Memory B cell (primary cell): ENCODE results near the gene MYMK.

Source experiments
- ATAC-seq: fragments of 150-1000 bp; cut with Tn5 transposase; 2 replicates; pipeline ENCODE4 v1.10.0; 2021; ENCODE audit warnings: low read depth, mild to moderate bottlenecking, moderate library complexity
- DNase-seq, 2 donors: peaks; one replicate each; pipeline ENCODE4 v3.0.0; 2022; ENCODE audit warnings: low spot score in 2 of 2
- H3K27ac Mint-ChIP-seq: one replicate; pipeline ENCODE4 v1.8.0; 2022; ENCODE audit warnings: mild to moderate bottlenecking, moderate library complexity, mixed read lengths
- H3K27me3 Mint-ChIP-seq: one replicate; pipeline ENCODE4 v1.8.0; 2022; ENCODE audit warnings: mixed read lengths
- H3K36me3 Mint-ChIP-seq: one replicate; pipeline ENCODE4 v1.8.0; 2022; ENCODE audit warnings: mild to moderate bottlenecking, mixed read lengths
- H3K4me1 Mint-ChIP-seq: one replicate; pipeline ENCODE4 v1.8.0; 2022; ENCODE audit warnings: mixed read lengths
- H3K4me3 Mint-ChIP-seq: one replicate; pipeline ENCODE4 v1.8.0; 2022; ENCODE audit warnings: mild to moderate bottlenecking, moderate library complexity, mixed read lengths
- H3K9me3 Mint-ChIP-seq: one replicate; pipeline ENCODE4 v1.8.0; 2022; ENCODE audit warnings: mixed read lengths

MYMK gene

DNA sequence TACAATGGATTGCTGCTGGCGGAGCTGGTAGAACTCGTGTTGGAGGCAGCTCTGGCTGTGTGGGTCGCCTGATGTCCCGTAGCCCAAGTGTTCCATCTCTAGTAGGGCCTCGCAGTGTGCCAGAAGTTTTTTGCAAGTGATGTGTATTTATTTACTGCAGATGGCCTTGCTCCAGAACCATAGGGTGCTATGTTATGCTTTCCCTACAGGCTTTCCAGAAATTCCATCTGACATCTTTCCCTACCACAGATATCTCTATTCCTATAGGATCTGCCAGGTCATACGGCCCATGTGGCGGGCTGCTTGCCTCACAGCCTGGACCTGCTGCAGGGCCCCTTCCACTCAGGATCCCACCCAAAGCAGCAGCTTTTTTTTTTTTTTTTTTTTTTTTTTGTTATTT lies 26.7 kb upstream of the MYMK start:
- H3K27me3 Mint-ChIP-seq, result peaks cover 16% of the 10 kb centered on the region
- H3K36me3 Mint-ChIP-seq, result no peaks in the 10 kb centered on the region
- H3K4me3 Mint-ChIP-seq, result no peak overlapping the region
- ATAC-seq, result no peak
- H3K9me3 Mint-ChIP-seq, result no peaks in the 10 kb centered on the region
- no peaks in the 10 kb centered on the region for H3K4me1 Mint-ChIP-seq
- DNase-seq, result no peak
- no peak overlapping the region for H3K27ac Mint-ChIP-seq

DNA sequence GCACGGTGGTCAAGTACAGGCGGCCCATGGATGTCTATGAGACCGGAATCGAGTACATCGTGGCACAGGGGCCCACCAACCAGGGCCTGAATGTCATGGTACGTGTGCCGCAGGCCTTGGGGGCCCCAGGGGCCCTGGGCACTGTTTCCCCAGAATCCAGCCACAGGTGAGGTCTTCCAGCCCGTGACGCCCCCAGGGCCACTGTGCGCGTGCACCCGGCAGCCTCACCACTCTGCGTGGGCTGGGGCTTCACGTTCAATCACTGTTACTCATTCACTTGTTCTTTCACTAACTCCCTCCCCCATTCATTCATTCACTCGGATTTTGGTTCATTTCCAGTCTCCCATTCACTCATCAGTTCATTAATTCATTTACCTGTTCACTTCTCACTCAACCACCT lies 22.4 kb upstream of the MYMK start:
- H3K36me3 Mint-ChIP-seq, result no peaks in the 10 kb centered on the region
- ATAC-seq (no peak), DNase-seq (no peak)
- no peaks in the 10 kb centered on the region for H3K4me1 Mint-ChIP-seq
- H3K4me3 Mint-ChIP-seq, result no peak overlapping the region
- no peaks in the 10 kb centered on the region for H3K9me3 Mint-ChIP-seq
- no peak overlapping the region for H3K27ac Mint-ChIP-seq
- peaks cover 9% of the 10 kb centered on the region for H3K27me3 Mint-ChIP-seq

DNA sequence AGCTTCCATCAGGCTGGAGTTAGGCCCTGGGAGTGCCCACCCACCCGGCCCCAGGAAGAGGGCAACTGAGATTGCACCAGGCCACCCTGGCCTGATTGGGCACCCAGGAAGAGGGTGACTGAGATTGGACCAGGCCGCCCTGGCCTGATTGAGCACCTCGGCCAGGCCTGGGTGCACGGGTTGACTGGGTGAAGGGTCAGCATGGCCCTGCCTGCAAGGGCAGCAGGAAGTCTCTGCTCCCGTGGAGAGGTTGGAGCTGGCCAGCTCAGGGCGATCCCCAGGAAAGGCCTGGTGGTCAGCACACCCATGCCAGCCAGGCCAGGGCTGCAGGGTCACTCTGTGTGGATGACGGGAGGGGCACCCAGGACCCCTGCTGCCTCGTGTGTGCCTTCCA lies 21.5 kb upstream of the MYMK start:
- ATAC-seq, result no peak
- H3K27me3 Mint-ChIP-seq, result peaks cover 11% of the 10 kb centered on the region

GRCh38 chr9:133545494-133546286 lies 20.9 kb upstream of the MYMK start:
- Mint-ChIP-seq H3K36me3 (no peaks in the 10 kb centered on the region), H3K27ac (no peak overlapping the region), H3K27me3 (peaks cover 8% of the 10 kb centered on the region), H3K4me1 (peaks cover 3% of the 10 kb centered on the region), H3K4me3 (no peak overlapping the region), H3K9me3 (no peaks in the 10 kb centered on the region)
- no peak for ATAC-seq
- no peak for DNase-seq

More for the DNA sequence above, 21.5 kb upstream of the MYMK start:
- Mint-ChIP-seq H3K4me1 (no peaks in the 10 kb centered on the region), H3K27ac (no peak overlapping the region), H3K4me3 (no peak overlapping the region), H3K9me3 (no peaks in the 10 kb centered on the region), H3K36me3 (no peaks in the 10 kb centered on the region)
- DNase-seq, result no peak

- peaks cover 14% of the 10 kb centered on the region for H3K4me1 Mint-ChIP-seq
- no peaks in the 10 kb centered on the region for H3K36me3 Mint-ChIP-seq
- ATAC-seq (no peak), DNase-seq (no peak)
- H3K27me3 Mint-ChIP-seq, result peaks cover 13% of the 10 kb centered on the region
- no peaks in the 10 kb centered on the region for H3K9me3 Mint-ChIP-seq
- H3K4me3 Mint-ChIP-seq, result no peak overlapping the region
- H3K27ac Mint-ChIP-seq, result no peak overlapping the region
These were observed 19.2 kb upstream of the MYMK start for GRCh38 chr9:133543772-133544467.

- H3K27me3 Mint-ChIP-seq, result peaks cover 15% of the 10 kb centered on the region
These were observed 17.2 kb upstream of the MYMK start for GRCh38 chr9:133542002-133542401.

DNA sequence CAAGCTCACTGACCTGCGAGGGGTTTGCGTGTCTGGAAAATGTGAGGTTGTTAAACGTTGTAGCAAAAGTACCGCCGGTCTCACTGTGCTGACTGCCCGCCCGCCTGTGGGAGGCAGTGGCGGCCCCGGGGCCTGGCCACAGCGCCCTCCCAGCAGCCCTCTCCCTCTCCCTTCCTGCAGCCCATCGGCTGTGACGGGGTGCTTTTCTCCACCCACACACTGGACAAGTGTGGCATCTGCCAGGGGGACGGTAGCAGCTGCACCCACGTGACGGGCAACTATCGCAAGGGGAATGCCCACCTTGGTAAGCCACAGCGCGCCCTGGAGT lies 15.9 kb upstream of the MYMK start:
- Mint-ChIP-seq H3K4me1 (peaks cover 15% of the 10 kb centered on the region), H3K27ac (no peak overlapping the region)

More at GRCh38 chr9:133542002-133542401, 17.2 kb upstream of the MYMK start:
- peaks cover 15% of the 10 kb centered on the region for H3K4me1 Mint-ChIP-seq
- DNase-seq (no peak), ATAC-seq (no peak)
- H3K27ac Mint-ChIP-seq, result no peak overlapping the region
- H3K9me3 Mint-ChIP-seq, result no peaks in the 10 kb centered on the region
- no peaks in the 10 kb centered on the region for H3K36me3 Mint-ChIP-seq
- no peak overlapping the region for H3K4me3 Mint-ChIP-seq

DNA sequence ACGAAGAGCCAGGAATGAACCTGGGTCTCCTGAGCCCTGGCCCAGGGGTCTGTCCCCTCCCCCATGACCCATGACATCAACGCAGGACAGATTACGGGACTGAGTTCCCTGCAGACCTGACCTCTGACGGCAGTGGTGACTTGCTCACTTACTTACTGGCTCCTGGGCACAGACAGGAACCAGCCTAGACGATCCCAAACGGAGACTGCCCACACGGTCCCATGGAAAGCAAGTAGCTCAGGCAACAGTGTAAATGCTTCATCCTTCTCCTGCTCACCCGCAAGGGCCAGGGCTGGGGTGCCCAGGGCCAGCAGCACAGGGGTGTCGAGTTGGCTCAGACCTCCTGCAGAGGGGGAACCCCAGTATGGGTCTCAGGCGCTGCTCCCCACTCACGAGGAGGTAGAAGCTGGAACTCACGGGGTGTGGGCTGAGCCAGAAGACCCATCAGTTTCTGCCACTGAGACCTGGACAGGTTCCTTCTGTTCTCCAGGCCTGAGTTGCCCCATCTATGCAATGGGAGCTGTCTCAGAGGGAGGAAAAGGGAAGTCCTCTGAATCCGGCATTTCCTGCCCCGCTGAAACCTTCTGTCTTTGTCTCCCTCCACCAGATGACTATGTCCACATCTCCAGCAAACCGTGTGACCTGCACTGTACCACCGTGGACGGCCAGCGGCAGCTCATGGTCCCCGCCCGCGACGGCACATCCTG lies 15.4 kb upstream of the MYMK start:
- H3K36me3 Mint-ChIP-seq, result no peaks in the 10 kb centered on the region
- peaks cover 15% of the 10 kb centered on the region for H3K4me1 Mint-ChIP-seq
- H3K9me3 Mint-ChIP-seq, result no peaks in the 10 kb centered on the region
- DNase-seq (no peak), ATAC-seq (peak; percentile 44)
- peak overlapping the region; percentile 75 for H3K4me3 Mint-ChIP-seq
- no peak overlapping the region for H3K27ac Mint-ChIP-seq
- peaks cover 17% of the 10 kb centered on the region for H3K27me3 Mint-ChIP-seq

More for the DNA sequence above, 15.9 kb upstream of the MYMK start:
- DNase-seq, result no peak
- H3K4me3 Mint-ChIP-seq, result peak overlapping the region; percentile 75
- no peaks in the 10 kb centered on the region for H3K36me3 Mint-ChIP-seq
- peak; percentile 71 for ATAC-seq
- H3K9me3 Mint-ChIP-seq, result no peaks in the 10 kb centered on the region
- H3K27me3 Mint-ChIP-seq, result peaks cover 17% of the 10 kb centered on the region

DNA sequence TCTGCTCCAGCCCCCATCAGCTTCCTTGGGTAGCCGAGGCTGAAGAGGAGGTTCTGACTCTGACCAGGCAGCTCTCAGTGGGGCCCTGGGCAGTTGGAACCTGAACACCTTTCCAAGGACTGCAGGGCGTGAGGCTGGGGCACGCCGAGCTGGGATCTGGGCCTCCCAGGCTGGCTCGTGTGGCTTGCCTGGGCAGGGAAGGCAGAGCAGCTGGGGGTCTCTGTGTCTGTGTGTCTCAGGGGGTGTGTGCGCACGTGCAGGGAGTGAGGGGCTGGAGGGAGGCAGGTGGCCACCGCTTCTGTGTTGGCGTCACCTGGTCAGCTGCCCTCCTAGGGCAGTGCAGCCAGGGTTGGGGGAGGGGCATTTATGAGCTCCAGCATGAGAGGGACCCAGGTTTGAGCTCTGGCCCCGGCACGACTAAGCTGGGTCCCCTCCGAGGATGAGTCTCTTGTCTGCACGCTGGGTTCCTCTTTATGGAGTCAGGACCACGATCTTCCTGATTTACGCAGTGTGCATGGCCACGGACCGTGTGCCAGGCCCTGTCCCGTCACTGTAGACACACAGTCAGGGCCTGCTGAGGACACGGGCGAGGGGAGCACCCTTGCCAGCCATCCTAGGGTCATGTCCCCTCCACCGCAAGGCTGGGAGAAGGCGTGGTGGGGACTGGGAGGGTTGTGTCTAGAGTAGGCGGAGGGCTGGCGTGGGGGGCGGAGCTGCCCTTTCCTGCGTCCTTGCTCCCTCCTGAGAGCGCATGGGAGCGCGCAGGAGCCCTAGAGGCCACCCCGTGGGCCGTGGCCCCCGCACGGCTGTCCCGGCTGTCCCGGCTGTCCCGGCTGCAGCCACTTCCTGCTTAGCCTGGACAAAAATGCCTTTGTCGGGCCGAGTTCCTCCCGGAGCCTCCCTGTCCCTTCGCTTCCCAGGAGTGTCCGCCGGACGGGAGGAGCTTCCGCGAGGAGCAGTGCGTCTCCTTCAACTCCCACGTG lies 14.4 kb upstream of the MYMK start:
- H3K27me3 Mint-ChIP-seq, result peaks cover 19% of the 10 kb centered on the region
- H3K4me3 Mint-ChIP-seq, result peak overlapping the region; percentile 60
- H3K27ac Mint-ChIP-seq, result no peak overlapping the region
- no peaks in the 10 kb centered on the region for H3K36me3 Mint-ChIP-seq
- H3K4me1 Mint-ChIP-seq, result peaks cover 15% of the 10 kb centered on the region
- DNase-seq, result no peak
- no peak for ATAC-seq
- H3K9me3 Mint-ChIP-seq, result no peaks in the 10 kb centered on the region

DNA sequence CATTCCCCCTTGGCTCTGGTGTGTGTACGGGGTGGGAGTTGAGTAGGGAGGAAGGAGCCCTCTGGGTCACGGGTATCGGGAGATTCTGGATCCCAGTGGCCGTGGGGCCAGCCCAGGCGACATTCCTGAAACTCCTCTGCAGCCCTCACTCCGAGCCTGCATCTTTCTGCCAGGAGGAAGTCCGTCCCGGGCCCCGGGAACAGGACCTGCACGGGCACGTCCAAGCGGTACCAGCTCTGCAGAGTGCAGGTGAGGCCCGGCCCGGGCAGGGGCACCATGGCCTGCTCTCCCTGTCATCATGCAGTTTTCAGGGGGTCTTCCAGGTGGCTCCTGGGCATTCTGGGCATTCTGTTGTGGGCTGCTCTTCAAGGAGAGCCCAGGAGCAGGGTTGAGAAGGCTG lies 13.4 kb upstream of the MYMK start:
- Mint-ChIP-seq H3K4me1 (peaks cover 15% of the 10 kb centered on the region), H3K27ac (no peak overlapping the region), H3K36me3 (no peaks in the 10 kb centered on the region), H3K27me3 (peaks cover 21% of the 10 kb centered on the region), H3K9me3 (no peaks in the 10 kb centered on the region), H3K4me3 (no peak overlapping the region)
- DNase-seq (no peak), ATAC-seq (no peak)

- Mint-ChIP-seq H3K9me3 (no peaks in the 10 kb centered on the region), H3K36me3 (no peaks in the 10 kb centered on the region), H3K4me3 (no peak overlapping the region), H3K27ac (no peak overlapping the region), H3K27me3 (peaks cover 28% of the 10 kb centered on the region), H3K4me1 (peaks cover 22% of the 10 kb centered on the region)
- DNase-seq (no peak), ATAC-seq (no peak)
These were observed 12.5 kb upstream of the MYMK start for GRCh38 chr9:133537257-133537656.

DNA sequence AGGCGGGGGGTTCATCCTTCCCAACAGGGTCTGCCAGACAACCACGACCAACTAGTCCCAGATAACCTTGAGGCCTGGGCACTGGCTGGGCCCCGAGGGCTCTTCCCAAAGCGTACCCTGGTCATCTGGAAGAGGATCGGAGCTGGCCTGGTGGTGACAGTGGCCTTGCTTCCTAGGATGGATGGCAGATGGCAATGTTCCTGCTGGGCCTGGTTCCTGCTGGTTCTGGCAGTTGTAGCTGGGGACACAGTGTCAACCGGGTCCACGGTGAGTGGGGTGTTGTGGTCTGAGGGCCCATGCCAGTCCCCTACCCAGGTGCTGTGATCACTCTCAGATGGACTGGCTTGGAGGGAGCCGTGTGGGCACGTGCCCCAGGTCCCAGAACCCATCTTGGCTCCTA lies 11.8 kb upstream of the MYMK start:
- ATAC-seq (no peak), DNase-seq (no peak)
- Mint-ChIP-seq H3K4me1 (peaks cover 22% of the 10 kb centered on the region), H3K27me3 (peaks cover 31% of the 10 kb centered on the region), H3K4me3 (no peak overlapping the region), H3K9me3 (no peaks in the 10 kb centered on the region), H3K27ac (no peak overlapping the region), H3K36me3 (no peaks in the 10 kb centered on the region)

GRCh38 chr9:133536080-133536479 lies 11.3 kb upstream of the MYMK start:
- H3K9me3 Mint-ChIP-seq, result no peaks in the 10 kb centered on the region
- H3K4me1 Mint-ChIP-seq, result peaks cover 22% of the 10 kb centered on the region
- no peak for DNase-seq
- ATAC-seq, result no peak
- no peak overlapping the region for H3K4me3 Mint-ChIP-seq
- no peaks in the 10 kb centered on the region for H3K36me3 Mint-ChIP-seq
- peaks cover 31% of the 10 kb centered on the region for H3K27me3 Mint-ChIP-seq
- no peak overlapping the region for H3K27ac Mint-ChIP-seq
